ENCODE data around the gene MYO1A. TPM values are rescaled to one million over a fixed set of nuclear protein-coding genes. Genes with fewer than 3 reads are reported as not detected.

MYO1A gene
- polyA plus RNA-seq, 1 donor (not counting 4 experiments of a cell fraction or from before 2014, with no cell fraction given), result 0.01 TPM

DNA sequence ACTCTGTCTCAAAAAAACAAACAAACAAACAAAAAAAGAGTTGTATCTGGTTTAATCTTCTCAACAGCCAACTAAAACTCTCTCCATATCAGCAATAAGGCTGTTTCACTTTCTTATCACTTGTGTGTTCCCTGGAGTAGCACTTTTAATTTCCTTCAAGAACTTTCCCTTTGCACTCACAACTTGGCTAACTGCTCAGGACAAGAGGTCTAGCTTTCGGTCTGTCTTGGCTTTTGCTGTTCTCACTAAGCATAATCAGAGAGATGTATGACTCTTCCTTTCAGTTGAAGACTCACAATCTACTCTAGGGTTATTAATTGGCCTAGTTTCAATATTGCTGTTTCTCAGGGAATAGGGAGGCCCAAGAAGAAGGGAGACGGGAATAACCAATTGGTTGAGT lies 16.3 kb upstream of the MYO1A start:
- H4K20me1 ChIP-seq (ENCODE audit: control insufficient read depth, extremely low read depth, insufficient read depth, low read length), result no peaks in the 10 kb centered on the region
- H3K79me2 ChIP-seq (ENCODE audit: control insufficient read depth, insufficient read depth, low read length), result no peaks in the 10 kb centered on the region
- H2AFZ ChIP-seq (ENCODE audit: control insufficient read depth, low read length), result no peak overlapping the region
- H3K9me1 ChIP-seq (ENCODE audit: control insufficient read depth, extremely low read depth, insufficient read depth, low read length), result no peaks in the 10 kb centered on the region
- DNase-seq (ENCODE audit: low read depth, low spot score) (no peak), FAIRE-seq (no peak)
- H3K4me3 ChIP-seq (ENCODE audit: control insufficient read depth in 2 of 3, extremely low read depth in 1 of 3, insufficient read depth in 2 of 3, low read depth in 1 of 3, low read length in 3 of 3), result no peak overlapping the region
- no peaks in the 10 kb centered on the region for H3K27me3 ChIP-seq (ENCODE audit: control insufficient read depth, extremely low read depth, insufficient read depth, low read length)
- no peak overlapping the region for H3K9ac ChIP-seq (ENCODE audit: control insufficient read depth, extremely low read depth, insufficient read depth, low read length)
- H3K4me2 ChIP-seq (ENCODE audit: control insufficient read depth, extremely low read depth, insufficient read depth, low read depth, low read length), result no peak overlapping the region
- no peaks in the 10 kb centered on the region for H3K4me1 ChIP-seq (ENCODE audit: control insufficient read depth, extremely low read depth, insufficient read depth, low read length)
- no peak for TF ChIP-seq EZH2 (IDR thresholded peaks at IDR 0.05; ENCODE audit: low read length)
- TF ChIP-seq CTCF (optimal IDR thresholded peaks at IDR 0.05 in 1 of 3, IDR thresholded peaks at IDR 0.05 in 1 of 3, conservative IDR thresholded peaks at IDR 0.05 in 1 of 3; ENCODE audit: extremely low read depth in 1 of 3, insufficient read depth in 2 of 3, low read length in 3 of 3), result no peak
- H3K27ac ChIP-seq (ENCODE audit: control insufficient read depth, insufficient read depth, low read length), result no peak overlapping the region
- H3K36me3 ChIP-seq (ENCODE audit: control insufficient read depth in 2 of 2, extremely low read depth in 1 of 2, insufficient read depth in 2 of 2, low read length in 2 of 2), result peaks cover 1 to 19% of the 10 kb centered on the region in 2 experiments
- dilution Hi-C loops (cut with MboI; ENCODE audit: extremely low pct_ligation_motif_present, low sequenced_read_pairs), result no loop called here
- H3K9me3 ChIP-seq (ENCODE audit: control insufficient read depth, low read depth, low read length), result no peaks in the 10 kb centered on the region

DNA sequence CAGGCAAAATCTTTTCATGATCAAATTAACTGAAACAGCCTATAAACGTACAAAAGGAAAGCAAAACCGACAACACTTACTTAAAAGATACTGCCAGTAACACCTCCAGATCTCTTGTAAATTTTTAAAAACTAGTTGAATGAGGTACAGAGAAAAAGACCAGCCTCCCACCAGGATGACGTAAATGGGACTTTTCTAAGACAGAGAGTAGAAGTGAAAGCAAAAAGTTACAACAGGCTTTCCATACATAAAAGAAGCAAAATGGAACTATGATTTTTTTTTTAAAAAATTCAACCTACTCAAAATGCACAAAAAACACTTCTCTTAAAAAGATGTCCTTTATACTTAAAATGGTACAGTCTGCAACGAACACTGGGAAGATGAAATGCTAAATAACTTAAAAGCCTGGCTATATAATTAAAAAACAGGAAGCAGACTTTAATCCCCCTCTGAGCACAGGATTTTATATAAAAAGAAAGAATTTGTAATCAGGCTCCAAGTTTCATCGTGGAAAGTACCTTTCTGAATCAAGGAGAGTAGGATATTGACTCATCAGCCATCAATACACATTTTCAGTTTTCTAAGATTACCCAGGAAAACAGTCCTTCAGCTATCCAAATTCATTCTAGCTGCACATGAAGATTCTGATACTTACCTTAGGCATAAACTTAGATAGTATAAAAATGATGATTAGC lies 14.2 kb upstream of the MYO1A start:
- no peaks in the 10 kb centered on the region for H3K79me2 ChIP-seq (ENCODE audit: control insufficient read depth, insufficient read depth, low read length)
- FAIRE-seq, result no peak
- H2AFZ ChIP-seq (ENCODE audit: control insufficient read depth, low read length), result no peak overlapping the region
- no peak for DNase-seq (ENCODE audit: low read depth, low spot score)
- H3K9me1 ChIP-seq (ENCODE audit: control insufficient read depth, extremely low read depth, insufficient read depth, low read length), result no peaks in the 10 kb centered on the region
- H3K9me3 ChIP-seq (ENCODE audit: control insufficient read depth, low read depth, low read length), result no peaks in the 10 kb centered on the region
- no peaks in the 10 kb centered on the region for H3K27me3 ChIP-seq (ENCODE audit: control insufficient read depth, extremely low read depth, insufficient read depth, low read length)
- no peak overlapping the region for H3K4me2 ChIP-seq (ENCODE audit: control insufficient read depth, extremely low read depth, insufficient read depth, low read depth, low read length)
- peaks cover 6 to 16% of the 10 kb centered on the region in 2 experiments for H3K36me3 ChIP-seq (ENCODE audit: control insufficient read depth in 2 of 2, extremely low read depth in 1 of 2, insufficient read depth in 2 of 2, low read length in 2 of 2)
- H3K9ac ChIP-seq (ENCODE audit: control insufficient read depth, extremely low read depth, insufficient read depth, low read length), result no peak overlapping the region
- dilution Hi-C loops (cut with MboI; ENCODE audit: extremely low pct_ligation_motif_present, low sequenced_read_pairs), result no loop called here
- H3K27ac ChIP-seq (ENCODE audit: control insufficient read depth, insufficient read depth, low read length), result no peak overlapping the region
- H3K4me3 ChIP-seq (ENCODE audit: control insufficient read depth in 2 of 3, extremely low read depth in 1 of 3, insufficient read depth in 2 of 3, low read depth in 1 of 3, low read length in 3 of 3), result no peak overlapping the region
- no peaks in the 10 kb centered on the region for H3K4me1 ChIP-seq (ENCODE audit: control insufficient read depth, extremely low read depth, insufficient read depth, low read length)
- H4K20me1 ChIP-seq (ENCODE audit: control insufficient read depth, extremely low read depth, insufficient read depth, low read length), result no peaks in the 10 kb centered on the region
- no peak for TF ChIP-seq EZH2 (IDR thresholded peaks at IDR 0.05; ENCODE audit: low read length)
- TF ChIP-seq CTCF (optimal IDR thresholded peaks at IDR 0.05 in 1 of 3, IDR thresholded peaks at IDR 0.05 in 1 of 3, conservative IDR thresholded peaks at IDR 0.05 in 1 of 3; ENCODE audit: extremely low read depth in 1 of 3, insufficient read depth in 2 of 3, low read length in 3 of 3), result no peak
